Measurements from ENCODE around the gene PBX2.

- TF ChIP-seq CTCF (conservative IDR thresholded peaks at IDR 0.05; ENCODE audit: low read depth in 2 of 2) (no peak), JUNB (IDR thresholded peaks at IDR 0.05; ENCODE audit: unreplicated experiment) (no peak), POLR2AphosphoS5 (IDR thresholded peaks at IDR 0.05; ENCODE audit: low read depth) (no peak), ETS1 (IDR thresholded peaks at IDR 0.05) (no peak), CREB1 (CRISPR knock-in tag; IDR thresholded peaks at IDR 0.05; ENCODE audit: low read depth) (no peak), REST (IDR thresholded peaks at IDR 0.05; ENCODE audit: unreplicated experiment) (no peak), EZH2 (IDR thresholded peaks at IDR 0.05; ENCODE audit: low read depth, unreplicated experiment) (no peak), EZH2phosphoT487 (IDR thresholded peaks at IDR 0.05; ENCODE audit: unreplicated experiment) (no peak), ZNF331 (CRISPR knock-in tag; IDR thresholded peaks at IDR 0.05; ENCODE audit: low read depth) (no peak), STAT1 (IDR thresholded peaks at IDR 0.05; ENCODE audit: unreplicated experiment) (no peak), ZNF114 (CRISPR knock-in tag; IDR thresholded peaks at IDR 0.05) (no peak), NANOG (IDR thresholded peaks at IDR 0.05; ENCODE audit: borderline replicate concordance) (no peak)
These were observed 8.8 kb downstream of the PBX2 start for GRCh38 chr6:32181148-32181702.
